ENCODE results near the gene CLEC17A.
"Not testable (repeated sequence)": the region's sequence is repeated elsewhere in the genome, so short reads cannot be mapped to it uniquely, and the experiment has no call there.

The CLEC17A gene

DNA sequence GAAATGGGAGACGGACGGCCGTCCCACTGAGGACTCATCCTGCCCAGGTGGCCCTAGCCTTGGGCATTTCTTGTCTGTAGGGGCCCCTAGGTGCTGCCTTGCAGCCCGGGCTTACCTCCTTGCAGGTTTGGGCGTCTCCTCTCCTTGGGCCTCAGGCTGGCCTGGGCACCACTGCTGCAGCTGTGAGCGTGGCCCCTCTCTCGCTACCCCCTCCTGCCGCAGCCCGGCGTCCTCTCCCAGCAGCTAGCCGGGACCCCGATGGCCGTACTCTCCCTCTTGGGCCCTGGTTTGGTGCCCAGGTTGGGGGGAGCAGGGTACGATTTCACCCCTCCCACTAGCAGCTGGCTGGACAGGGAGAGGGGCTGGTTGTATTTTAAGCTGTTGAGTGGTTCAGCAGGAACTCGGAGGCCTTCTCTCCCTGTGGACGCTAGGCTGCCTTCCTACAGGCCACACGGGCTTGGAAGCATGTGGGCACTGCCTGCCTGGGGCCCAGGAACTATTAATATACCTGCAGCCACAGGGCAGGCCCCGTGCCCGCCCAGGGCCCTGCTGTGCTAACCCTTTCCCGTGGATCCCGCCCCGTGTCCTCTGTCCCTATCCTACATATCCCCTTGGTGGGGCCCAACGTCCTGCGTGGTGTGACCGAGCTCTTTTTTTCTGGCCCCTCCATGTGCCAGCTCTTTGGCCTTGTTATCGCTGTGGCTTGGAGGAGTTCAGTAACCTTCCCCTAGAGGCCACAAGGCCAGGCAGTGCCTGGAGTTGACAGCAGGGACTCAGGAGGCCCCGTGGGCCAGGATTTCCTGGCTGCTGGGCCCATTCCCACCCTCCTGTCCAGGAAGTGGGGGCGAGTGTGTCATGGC, 22.7 kb upstream of the CLEC17A start:
- DNase-seq (ENCODE audit: low read depth) = no peak

DNA sequence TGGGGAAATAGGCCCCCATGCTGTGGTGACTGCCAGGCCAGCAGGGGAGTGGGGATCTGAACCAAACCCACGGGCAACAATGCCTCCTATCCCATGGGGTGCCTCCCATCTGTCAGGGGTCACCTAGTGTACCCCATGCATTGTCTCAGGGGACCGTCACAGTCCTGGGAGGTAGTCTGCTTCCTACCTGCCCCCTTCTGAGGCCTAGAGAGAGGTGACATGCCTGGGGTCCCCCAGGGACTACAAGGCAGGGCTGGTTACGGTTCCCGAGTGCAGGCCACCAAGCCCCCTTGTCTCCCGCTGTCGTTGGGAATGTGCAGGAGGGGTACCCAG, 22.1 kb upstream of the CLEC17A start:
- no peak for DNase-seq (ENCODE audit: low read depth)

DNA sequence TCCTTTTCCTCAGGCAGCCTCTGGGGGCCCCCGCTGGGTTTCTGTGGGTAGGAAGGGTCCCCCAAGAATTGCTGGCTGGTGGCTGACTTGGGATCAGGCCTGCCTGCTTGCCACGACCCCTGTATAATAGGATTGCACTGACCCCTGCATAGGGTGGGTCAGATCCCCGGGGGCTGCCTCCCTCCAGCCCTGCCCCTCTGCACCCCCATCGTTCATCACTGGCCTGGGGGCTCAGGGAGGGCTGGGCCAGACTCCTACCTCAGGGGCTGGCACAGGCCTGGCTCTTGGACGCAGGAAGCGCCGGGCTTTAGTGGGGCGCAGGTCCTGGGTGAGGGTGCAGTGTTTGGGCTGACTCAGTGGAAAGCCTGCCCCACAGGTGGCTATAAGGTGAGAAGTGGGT, 21.6 kb upstream of the CLEC17A start:
- DNase-seq (ENCODE audit: low read depth) = no peak

DNA sequence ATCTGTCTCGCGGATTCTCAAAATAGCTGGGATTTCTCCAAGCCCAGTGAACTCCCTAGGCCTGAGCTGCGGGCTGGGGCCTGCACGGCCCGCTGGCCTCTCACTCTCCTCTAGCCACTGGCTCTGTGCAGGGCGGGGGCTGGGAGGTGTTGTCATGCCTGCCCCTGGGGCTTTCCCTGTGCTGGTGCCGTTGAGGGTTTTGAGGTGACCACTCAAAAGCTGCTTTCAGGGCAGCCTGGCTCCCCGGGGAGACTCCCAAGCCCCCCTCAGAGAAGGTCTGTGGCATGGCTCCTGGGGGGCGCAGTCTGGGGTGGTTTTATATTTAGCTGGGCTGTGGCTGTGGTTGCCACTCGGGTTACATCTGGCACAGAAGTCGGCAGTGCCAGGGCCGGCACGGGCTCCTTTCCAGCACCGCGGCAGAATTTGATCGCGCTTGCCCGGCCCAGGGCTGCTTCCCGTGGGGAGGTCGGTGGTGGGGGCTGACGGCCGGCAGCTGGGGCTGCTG, 21.0 kb upstream of the CLEC17A start:
- no peak for DNase-seq (ENCODE audit: low read depth)

DNA sequence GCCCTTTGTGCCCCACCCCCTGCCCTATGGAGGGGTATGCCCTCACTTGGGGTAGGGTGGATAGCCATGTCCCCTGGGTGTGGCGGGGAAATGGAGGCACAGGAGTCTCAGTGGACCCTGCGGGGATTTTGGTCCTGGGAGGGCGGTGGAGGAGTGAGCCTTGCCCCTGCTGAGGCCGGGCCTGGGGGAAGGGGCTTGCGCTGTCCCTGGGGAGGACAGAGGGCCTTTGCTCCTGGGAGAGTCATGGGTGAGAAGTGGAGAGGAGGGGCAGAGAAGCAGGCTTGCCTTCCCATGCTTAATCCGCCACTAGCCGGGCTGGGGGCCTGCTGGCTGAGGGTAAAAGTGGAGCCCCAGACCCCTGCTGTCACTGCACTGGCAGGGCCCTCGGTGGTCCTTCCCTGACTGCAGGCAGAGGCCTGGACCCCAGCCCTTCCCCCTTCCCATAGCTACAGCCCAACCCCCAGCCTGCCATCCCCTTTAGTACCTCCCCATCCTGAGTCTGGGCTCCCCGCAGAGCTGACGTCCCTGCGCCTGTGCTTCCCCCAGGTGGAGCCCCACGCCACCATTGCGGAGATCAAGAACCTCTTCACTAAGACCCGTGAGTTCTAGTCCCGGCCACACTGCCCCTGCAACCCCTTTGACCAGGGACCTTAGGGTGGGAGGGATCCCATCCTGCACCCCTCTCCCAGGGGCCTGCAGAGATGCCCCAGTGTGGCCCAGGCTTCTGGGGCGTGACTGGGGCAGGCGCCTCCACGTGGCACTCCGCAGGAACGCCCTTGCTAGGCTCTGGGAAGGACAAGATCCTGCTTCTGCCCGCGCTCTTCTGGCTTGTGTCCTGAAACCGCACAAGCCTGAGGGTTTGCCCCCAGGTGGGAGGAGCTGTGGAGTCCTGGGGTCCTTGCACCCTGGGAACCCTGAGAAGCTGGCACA, 20.0 kb upstream of the CLEC17A start:
- no peak for DNase-seq (ENCODE audit: low read depth)

DNA sequence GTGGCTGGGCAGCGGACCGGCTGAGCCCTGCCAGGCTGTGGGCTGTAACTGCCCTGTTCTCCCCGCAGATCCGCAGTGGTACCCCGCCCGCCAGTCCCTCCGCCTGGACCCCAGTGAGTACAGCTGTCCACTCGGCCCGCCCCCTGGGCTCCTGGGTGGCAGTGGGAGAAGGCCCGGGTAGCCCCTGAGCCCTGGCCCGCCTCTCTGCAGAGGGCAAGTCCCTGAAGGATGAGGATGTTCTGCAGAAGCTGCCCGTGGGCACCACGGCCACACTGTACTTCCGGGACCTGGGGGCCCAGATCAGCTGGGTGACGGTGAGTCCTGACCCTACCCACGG, 19.3 kb upstream of the CLEC17A start:
- no peak for DNase-seq (ENCODE audit: low read depth)

DNA sequence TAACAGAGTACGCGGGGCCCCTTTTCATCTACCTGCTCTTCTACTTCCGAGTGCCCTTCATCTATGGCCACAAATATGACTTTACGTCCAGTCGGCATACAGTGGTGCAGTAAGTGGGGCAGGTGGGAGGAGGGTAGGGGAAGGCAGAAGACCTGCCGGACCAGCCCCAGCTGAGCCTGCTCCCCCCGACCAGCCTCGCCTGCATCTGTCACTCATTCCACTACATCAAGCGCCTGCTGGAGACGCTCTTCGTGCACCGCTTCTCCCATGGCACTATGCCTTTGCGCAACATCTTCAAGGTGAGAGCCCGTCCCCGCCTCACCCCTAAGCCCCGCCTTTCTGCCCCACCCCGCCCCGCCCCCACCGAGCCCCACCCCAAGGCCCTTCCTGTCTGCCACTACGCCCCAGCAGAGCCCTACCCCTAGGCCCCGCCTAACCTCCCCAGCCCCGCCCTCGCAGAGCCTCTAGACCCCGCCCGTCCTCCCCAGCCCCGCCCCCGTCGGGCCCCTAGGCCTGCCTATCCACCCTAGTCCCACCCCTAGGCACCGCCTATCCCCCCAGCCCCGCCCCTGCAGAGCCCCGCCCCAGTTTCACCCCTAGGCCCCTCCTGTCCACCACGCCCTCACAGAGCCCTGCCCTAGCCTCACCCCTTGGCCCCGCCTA, 18.8 kb upstream of the CLEC17A start:
- DNase-seq (ENCODE audit: low read depth) = peak; percentile 69

DNA sequence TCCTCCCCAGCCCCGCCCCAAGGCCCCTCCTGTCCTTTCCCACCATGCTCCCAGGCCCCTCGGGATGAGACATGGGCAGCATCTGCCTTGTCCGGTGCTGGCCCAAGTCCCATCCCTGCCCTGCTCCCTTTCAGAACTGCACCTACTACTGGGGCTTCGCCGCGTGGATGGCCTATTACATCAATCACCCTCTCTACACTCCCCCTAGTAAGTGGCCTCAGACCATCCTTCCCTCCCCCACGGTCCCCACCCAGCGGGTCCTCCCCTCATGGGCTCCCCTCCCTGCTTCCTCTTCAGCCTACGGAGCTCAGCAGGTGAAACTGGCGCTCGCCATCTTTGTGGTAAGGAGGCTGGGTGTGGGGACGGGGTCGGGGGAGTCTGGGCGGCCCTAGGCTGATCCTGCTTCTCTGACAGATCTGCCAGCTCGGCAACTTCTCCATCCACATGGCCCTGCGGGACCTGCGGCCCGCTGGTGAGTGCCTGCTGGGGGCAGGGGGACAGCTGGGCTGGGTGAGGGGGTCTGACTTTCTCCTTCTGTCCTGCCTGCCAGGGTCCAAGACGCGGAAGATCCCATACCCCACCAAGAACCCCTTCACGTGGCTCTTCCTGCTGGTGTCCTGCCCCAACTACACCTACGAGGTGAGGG, 18.1 kb upstream of the CLEC17A start:
- not testable (repeated sequence) for DNase-seq (ENCODE audit: low read depth)

DNA sequence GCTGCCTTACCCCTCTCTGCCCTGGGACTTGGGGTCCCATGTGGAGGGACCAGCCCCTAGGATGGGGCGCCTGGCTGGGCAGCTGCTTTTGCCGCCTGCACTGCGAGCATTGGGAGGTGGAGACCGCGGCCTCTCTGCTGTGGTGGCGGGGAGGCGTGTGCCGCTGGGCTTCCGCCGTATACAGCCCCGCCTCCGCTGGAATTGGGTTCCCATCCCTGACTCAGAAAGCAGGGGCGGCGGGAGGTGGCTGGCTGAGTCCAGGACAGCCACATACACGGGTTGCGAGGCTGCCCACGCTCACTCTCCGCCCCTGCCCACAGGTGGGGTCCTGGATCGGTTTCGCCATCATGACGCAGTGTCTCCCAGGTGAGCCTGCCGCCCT, 17.6 kb upstream of the CLEC17A start:
- DNase-seq (ENCODE audit: low read depth) = no peak

DNA sequence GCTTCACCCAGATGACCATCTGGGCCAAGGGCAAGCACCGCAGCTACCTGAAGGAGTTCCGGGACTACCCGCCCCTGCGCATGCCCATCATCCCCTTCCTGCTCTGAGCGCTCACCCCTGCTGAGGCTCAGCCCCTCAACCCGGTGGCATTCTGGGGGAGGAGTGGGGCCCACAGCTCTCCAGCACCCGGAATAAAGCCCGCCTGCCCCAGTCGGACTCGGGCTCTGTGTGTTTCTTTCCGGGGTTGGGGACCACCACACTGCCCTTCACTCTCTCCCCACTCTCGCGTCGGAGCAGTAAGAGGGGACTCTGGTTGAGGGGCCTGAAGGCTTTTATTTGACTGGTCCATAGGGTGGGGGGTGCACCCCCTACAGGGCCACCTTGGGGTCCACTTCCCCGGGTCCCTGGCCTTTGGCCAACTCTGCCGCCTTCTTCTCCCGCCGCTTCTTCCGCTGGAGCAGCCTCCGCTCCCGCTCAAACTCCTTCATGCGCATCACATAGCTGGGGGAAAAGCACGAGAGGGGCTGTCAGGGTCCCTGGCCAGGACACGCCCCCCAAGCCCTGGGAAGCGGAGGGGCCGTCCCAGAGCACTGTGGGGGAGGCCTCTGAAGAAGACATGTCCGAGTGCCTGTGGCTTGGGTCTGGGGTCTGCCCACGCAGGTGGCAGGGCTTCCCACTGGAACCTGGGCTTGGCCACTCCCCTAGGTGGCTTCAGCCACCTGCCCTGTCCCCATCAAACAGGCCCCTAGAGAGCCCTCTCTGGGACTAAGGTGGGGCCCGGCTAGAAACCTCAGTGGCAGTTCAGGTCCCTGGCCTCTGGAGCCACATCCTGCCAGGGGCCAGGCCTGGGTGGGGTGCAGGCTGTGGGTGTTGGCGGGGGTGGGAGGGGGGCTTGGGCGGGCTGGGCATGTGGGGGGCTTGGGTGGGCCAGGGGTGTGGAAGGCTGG, 16.8 kb upstream of the CLEC17A start:
- DNase-seq (ENCODE audit: low read depth) = no peak

DNA sequence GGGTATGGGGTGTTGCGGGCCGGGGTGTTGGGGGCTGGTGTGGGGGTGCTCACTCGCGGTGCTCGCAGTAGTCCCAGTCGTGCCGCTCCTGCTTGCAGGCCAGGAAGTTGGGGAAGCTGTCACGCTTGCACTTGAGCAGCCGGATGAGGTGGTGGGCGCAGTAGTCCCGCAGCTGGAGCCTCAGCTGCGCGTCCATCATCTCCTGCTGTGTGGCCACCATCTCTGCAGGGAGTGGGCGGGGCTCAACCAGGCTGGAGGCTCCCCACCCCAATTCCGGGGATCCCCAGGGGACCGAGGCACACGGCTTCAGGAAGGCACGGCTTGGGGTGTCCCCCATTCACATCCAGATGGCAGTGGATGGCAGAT, 16.2 kb upstream of the CLEC17A start:
- no peak for DNase-seq (ENCODE audit: low read depth)

DNA sequence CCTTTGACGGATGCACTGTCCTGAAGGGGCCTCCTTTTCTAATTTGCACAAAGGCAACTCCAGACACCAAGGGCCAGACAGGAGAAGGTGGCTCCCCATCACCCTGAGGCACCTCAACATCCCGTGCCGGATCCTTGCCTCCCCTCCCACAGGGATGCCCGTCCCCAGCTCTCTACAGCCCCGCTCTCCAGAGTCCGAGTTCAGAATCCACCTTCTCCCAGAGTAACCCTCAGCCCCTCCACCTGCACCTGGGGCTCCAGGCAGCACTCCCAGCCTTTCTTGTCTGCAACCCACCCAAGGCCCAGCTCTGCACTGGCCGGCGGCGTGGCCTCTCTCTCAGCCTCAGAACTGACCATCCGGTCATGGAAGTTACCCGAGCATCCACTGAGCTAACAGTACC, 15.8 kb upstream of the CLEC17A start:
- no peak for DNase-seq (ENCODE audit: low read depth)

DNA sequence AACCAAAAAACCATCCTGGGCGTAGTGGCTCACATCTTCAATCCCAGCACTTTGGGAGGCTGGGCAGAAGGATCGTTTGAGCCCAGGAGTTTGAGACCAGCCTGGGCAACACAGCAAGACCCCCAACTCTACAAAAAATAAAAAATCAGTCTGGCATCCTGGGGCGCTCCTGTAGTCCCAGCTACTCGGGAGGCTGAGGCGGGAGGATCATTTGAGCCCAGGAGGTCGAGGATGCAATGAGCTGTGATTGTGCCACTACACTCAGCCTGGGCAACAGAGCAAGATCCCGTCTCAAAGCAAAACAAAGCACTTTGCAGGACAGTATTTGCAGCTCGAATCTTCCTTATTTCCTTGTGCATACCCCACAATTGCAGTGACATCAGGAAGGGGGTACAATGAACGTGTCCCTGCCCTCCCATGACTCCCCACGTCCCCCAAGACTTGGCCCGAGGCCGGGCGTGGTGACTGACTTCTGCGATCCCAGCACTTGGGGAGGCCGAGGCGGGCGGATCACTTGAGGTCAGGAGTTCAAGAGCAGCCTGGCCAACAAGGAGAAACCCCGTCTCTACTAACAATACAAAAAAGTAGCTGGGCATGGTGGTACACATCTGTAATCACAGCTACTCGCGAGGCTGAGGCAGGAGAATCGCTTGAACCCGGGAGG, 11.9 kb upstream of the CLEC17A start:
- DNase-seq (ENCODE audit: low read depth) = no peak

DNA sequence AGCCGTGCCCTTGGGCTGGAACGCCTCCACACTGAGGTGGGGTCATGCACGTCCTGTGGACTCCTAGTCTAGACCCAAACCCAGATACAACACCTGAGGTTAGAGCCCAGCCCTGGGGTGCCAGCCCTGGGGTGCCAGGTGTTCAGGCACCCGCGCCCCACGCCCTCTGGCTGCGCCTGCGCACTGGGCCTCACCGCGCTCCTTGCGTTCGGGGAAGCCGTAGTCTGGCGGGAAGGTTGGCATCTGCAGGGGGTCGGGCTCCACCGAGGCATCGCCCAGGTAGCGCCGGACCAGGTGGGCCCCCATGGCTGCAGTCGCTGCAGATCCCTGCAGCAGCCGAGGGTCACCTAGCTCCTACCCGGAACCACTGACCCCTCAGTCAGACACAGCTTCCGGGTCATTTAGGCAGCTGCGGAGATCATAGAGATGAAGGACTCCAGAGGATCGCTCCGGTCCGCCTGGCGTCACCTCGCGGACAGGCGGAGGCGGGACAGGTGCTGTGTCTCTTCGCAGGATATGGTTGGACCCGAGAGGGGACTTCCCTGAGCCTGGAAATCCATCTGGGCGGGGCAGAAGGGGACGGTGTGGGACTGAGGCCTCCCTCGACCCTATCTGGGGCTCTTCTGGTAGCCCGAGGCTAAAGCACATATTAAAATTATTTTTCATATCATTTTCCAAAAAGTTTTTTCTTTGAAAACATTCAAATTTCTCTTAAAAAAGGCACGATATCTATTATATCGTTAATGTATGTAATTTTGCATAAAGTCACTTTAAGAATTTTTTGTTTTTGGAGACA, 11.0 kb upstream of the CLEC17A start, which contains the start of gene NDUFB7:
Gene NDUFB7 (minus strand): TSS at position 372 of the 796 bp plus-strand sequence. CDS start 66 bp downstream, at position 306.
- DNase-seq (ENCODE audit: low read depth) = peak; percentile 83

DNA sequence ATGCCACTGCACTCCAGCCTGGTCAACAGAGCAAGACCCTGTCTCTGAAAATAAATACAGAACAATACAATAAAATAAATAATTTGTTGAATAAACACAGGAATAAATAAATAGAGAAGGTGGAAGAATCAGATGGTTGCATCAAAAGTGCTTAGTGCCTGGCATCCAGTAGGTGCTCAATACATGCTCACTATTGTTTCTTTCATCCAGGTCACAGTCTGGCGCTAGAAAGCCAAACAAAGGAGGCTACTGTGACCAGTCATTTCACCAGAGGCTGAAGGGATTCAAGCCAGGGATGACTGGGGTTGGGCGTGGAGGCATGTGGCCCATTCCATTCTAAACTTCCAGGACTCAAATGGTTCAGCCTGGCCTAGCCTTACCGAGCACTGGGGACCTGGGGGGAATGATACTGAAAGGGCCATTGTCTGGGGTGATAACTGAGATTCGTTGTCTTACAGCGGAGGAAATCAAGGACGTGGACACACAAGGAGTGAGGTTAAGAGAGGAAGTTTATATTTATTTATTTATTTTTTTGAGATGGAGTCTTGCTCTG, 7.4 kb upstream of the CLEC17A start:
- no peak for DNase-seq (ENCODE audit: low read depth)

DNA sequence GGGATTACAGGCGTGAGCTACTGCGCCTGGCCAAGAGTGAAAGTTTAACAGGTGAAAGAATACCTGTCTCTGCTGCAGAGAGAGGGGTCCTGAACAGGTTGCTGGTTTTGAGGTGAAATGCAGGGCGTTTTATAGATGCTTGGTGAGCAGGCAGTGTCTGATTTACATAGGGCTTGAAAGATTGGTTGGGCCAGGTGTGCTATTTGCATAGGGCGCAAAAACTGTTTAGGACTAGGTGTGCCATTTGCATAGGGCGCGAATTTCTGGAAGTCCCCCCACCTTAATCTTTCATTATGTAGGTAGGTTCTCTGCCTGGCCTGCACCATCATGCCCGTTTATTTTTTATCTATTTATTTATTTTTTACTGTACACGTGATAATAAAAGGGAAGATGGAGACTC, 6.5 kb upstream of the CLEC17A start:
- no peak for DNase-seq (ENCODE audit: low read depth)

DNA sequence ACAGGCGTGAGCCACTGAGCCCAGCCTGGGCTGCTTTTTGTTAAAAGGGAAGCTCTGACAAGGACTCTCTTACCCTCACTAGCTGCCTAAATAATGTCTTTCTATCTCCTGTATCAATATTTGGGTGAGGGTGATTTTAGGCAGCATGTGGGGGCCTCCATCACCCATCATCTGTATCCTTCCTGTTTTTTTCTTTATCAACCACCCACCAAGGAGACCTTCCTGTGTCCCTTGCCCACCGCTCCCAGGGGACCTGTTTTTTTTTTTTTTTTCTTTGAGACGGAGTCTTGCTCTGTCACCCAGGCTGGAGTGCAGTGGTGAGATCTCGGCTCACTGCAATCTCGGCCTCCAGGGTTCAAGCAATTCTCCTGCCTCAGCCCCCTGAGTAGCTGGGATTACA, 5.6 kb upstream of the CLEC17A start:
- no peak for DNase-seq (ENCODE audit: low read depth)

DNA sequence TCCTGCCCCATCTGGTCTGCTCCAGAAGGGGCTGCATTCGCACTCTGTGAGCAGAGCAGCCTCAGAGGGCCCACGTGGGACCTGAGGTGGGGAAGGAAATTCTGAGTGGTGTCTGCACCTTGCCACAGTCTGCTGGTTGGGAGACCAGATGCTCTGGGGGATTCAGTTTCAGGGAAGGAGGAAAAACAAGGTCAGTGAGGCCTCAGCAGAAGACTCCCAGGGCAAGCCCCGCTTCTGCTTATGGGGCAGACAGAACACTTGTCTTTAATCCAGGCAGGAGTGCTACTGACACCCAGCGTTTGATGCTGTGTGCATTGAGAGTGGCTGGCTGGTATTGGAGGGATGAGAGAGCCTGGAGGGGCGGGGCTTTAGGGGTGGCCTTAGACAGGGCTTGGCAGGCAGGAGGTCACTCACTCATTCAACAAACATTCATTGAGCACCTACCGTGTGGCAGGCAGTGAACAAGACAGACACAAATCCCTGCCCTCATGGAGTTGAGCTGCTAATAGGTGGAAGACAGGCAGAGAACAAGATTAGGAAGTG, 4.9 kb upstream of the CLEC17A start:
- DNase-seq (ENCODE audit: low read depth) = no peak

All from CMK (cell line).